GM12878 (cell line): Measurements from ENCODE around the gene PIK3C3. TPM values are rescaled to one million over a fixed set of nuclear protein-coding genes. Genes with fewer than 3 reads are reported as not detected.
A peak's percentile ranks its signal among the peaks of the same experiment; 100 is the strongest.

Source experiments
- ATAC-seq: fragments of 200-7000 bp; cut with Tn5 transposase; 3 replicates; pipeline ENCODE4 v1.9.1; 2020; ENCODE audit warnings: mild to moderate bottlenecking, moderate library complexity
- BruUV-seq: library from RNA; stranded (reverse); fragments of 400-500 nt; replicated peaks from 2 replicates; lab custom pipeline; 2021; lab: Mats Ljungman, UMichigan
- CTCF ChIA-PET: fragments of 300-600 bp; sonication (Branson Sonifier 250); formaldehyde crosslinking; extraction: SDS; loops from one replicate; lab custom pipeline; 2021; ENCODE audit warnings: inconsistent platforms; lab: Yijun Ruan, JAX
- POLR2A ChIA-PET: fragments of 350-600 bp; formaldehyde crosslinking; extraction: SDS; loops from one replicate; lab custom pipeline; 2021; ENCODE audit warnings: inconsistent platforms; lab: Charles Lee
- RAD21 ChIA-PET: fragments of 300-600 bp; sonication (Branson Sonifier 250); formaldehyde crosslinking; loops from one replicate; lab custom pipeline; 2023; ENCODE audit warnings: antibody characterized with exemption; ENCODE audit not compliant: unreplicated experiment; lab: Charles Lee
- SMC1A ChIA-PET: fragments of 300-600 bp; sonication (Branson Sonifier 250); formaldehyde crosslinking; loops from one replicate; lab custom pipeline; 2023; ENCODE audit not compliant: unreplicated experiment, uncharacterized antibody; lab: Charles Lee
- DNase-seq: peaks from one replicate; pipeline ENCODE4 v3.0.0-alpha.2; 2011; ENCODE audit warnings: low read depth, low spot score
- FAIRE-seq: peaks from 3 replicates; lab custom pipeline; 2011; peaks lifted over from hg19 to GRCh38; lab: Jason Lieb, UNC
- H2AFZ ChIP-seq: 2 replicates; pipeline ENCODE4 v1.6.0; 2011; ENCODE audit warnings: low read depth, low read length, control low read depth; ENCODE audit not compliant: control insufficient read depth
- H3K27ac ChIP-seq: 2 replicates; pipeline ENCODE4 v1.5.1; 2011; ENCODE audit warnings: control low read depth; ENCODE audit not compliant: control insufficient read depth, insufficient read depth
- H3K27me3 ChIP-seq, 2 experiments: replicated peaks in 1 of 2; 2 replicates each; pipeline versions ENCODE4 v1.6.0 to v1.6.1; 2011; ENCODE audit warnings: low read length in 1 of 2; ENCODE audit not compliant: control insufficient read depth in 2 of 2, insufficient read depth in 2 of 2
- H3K36me3 ChIP-seq, 2 experiments: 2 replicates each; pipeline ENCODE4 v1.5.1; 2011; ENCODE audit warnings: low read length in 1 of 2; ENCODE audit not compliant: control insufficient read depth in 2 of 2, insufficient read depth in 2 of 2
- H3K4me1 ChIP-seq: 2 replicates; pipeline ENCODE4 v1.6.1; 2011; ENCODE audit warnings: mild to moderate bottlenecking, low read length, moderate library complexity, mixed read lengths; ENCODE audit not compliant: control insufficient read depth, insufficient read depth
- H3K4me2 ChIP-seq: 2 replicates; pipeline ENCODE4 v1.6.0; 2011; ENCODE audit warnings: control low read depth; ENCODE audit not compliant: control insufficient read depth, insufficient read depth
- H3K4me3 ChIP-seq: fragments of 200-600 bp; sonication (generic); 2 replicates; pipeline ENCODE4 v1.5.1; 2016
- H3K79me2 ChIP-seq: 2 replicates; pipeline ENCODE4 v1.6.0; 2011; ENCODE audit warnings: low read length; ENCODE audit not compliant: control insufficient read depth, insufficient read depth
- H3K9ac ChIP-seq: 2 replicates; pipeline ENCODE4 v1.8.0; 2011; ENCODE audit warnings: low read length, control low read depth, mixed read lengths; ENCODE audit not compliant: control insufficient read depth, insufficient read depth
- H3K9me3 ChIP-seq: replicated peaks from 3 replicates; pipeline ENCODE4 v1.5.1; 2011; ENCODE audit warnings: mild to moderate bottlenecking, low read length; ENCODE audit not compliant: control insufficient read depth, insufficient read depth
- H4K20me1 ChIP-seq: 2 replicates; pipeline ENCODE4 v1.6.0; 2011; ENCODE audit not compliant: control insufficient read depth, insufficient read depth
- DPF2 ChIP-seq: fragments of 450-650 bp; IDR thresholded peaks from 2 replicates; pipeline ENCODE4 v1.6.1; 2017; ENCODE audit warnings: mild to moderate bottlenecking
- IKZF1 ChIP-seq: fragments of 450-650 bp; conservative IDR thresholded peaks from 2 replicates; pipeline ENCODE4 v1.6.1; 2017; ENCODE audit warnings: antibody characterized with exemption, mild to moderate bottlenecking
- IKZF2 ChIP-seq, 2 experiments: fragments of 450-650 bp; IDR thresholded peaks; 2 replicates each; pipeline ENCODE4 v1.6.1; 2017; ENCODE audit warnings: mild to moderate bottlenecking in 2 of 2, moderate library complexity in 2 of 2
- KAT2A ChIP-seq: conservative IDR thresholded peaks from 2 replicates; pipeline ENCODE4 v1.6.1; 2011; ENCODE audit warnings: low read depth, low read length; ENCODE audit not compliant: control insufficient read depth
- MTA2 ChIP-seq: fragments of 450-650 bp; IDR thresholded peaks from 2 replicates; pipeline ENCODE4 v1.6.1; 2016; ENCODE audit warnings: low read depth, mild to moderate bottlenecking, moderate library complexity
- PAX5 ChIP-seq: IDR thresholded peaks from 2 replicates; pipeline ENCODE4 v1.6.1; 2011; ENCODE audit warnings: low read depth, low read length, borderline replicate concordance
- RBBP5 ChIP-seq: fragments of 200-600 bp; sonication (generic); conservative IDR thresholded peaks from 2 replicates; pipeline ENCODE4 v1.6.1; 2016
- RELA ChIP-seq: fragments of 450-650 bp; IDR thresholded peaks from 2 replicates; pipeline ENCODE4 v1.8.0; 2014; ENCODE audit warnings: borderline replicate concordance; ENCODE audit not compliant: partially characterized antibody
- WGBS: methylation state at CpG from one replicate; pipeline ENCODE4 v1.1.6; 2016; ENCODE audit warnings: low lambda C conversion rate; ENCODE audit not compliant: insufficient replicate concordance, insufficient coverage; ENCODE audit errors: missing lambda C conversion rate; 5-methylcytosine and 5-hydroxymethylcytosine counted together
- in situ Hi-C: fragments of 300-500 bp; cut with MboI; formaldehyde crosslinking; loops from 9 replicates; pipeline ENCODE4 v1.14.3; 2018; ENCODE audit warnings: mixed read lengths
- intact Hi-C: fragments of 100-400 bp; cut with micrococcal nuclease; formaldehyde crosslinking; loops from one replicate; pipeline ENCODE4 v1.14.2; 2022; ENCODE audit not compliant: unreplicated experiment
- polyA plus RNA-seq, 11 experiments: library from polyadenylated mRNA; depleted of rRNA in 4 of 11; unstranded in 6 of 11; stranded (reverse) in 5 of 11; fragments of >200 nt; fragmentation: Nextera tagmentation in 4 of 11; fragmentation: Illumina TruSeq in 1 of 11; extraction: Ambion mirVana in 4 of 11; extraction: Trizol in 1 of 11; gene quantifications; 1 replicate in 1 of 11; 2 replicates in 10 of 11; pipeline versions ENCODE4 v1.2.1 to v1.2.3, GENCODE V29; 2011 to 2016; ENCODE audit warnings: inconsistent platforms in 2 of 11, missing spikeins in 2 of 11, low read depth in 1 of 11
- total RNA-seq, 4 experiments: library from RNA; depleted of rRNA in 3 of 4; stranded (reverse); fragments of >200 nt in 3 of 4; fragmentation: Illumina TruSeq in 1 of 4; extraction: Trizol in 1 of 4; gene quantifications; 2 replicates each; pipeline versions ENCODE4 v1.2.1 to v1.2.3, GENCODE V29; 2013 to 2021
- TF ChIP-seq, protein P1 (sequence below): fragments of 450-650 bp; IDR thresholded peaks from 2 replicates; pipeline ENCODE4 v1.6.1; 2017; ENCODE audit warnings: mild to moderate bottlenecking, moderate library complexity
- TF ChIP-seq, protein P2 (sequence below): IDR thresholded peaks from 2 replicates; pipeline ENCODE4 v1.6.1; 2011; ENCODE audit warnings: low read depth, low read length, improper control_type of control experiment, borderline replicate concordance

The PIK3C3 gene
- total and polyA plus RNA-seq, 10 of the 15 experiments (the other 5 are each of a cell fraction or from before 2014, with no cell fraction given) = 14.4 to 131 (median 32.4) TPM

DNA sequence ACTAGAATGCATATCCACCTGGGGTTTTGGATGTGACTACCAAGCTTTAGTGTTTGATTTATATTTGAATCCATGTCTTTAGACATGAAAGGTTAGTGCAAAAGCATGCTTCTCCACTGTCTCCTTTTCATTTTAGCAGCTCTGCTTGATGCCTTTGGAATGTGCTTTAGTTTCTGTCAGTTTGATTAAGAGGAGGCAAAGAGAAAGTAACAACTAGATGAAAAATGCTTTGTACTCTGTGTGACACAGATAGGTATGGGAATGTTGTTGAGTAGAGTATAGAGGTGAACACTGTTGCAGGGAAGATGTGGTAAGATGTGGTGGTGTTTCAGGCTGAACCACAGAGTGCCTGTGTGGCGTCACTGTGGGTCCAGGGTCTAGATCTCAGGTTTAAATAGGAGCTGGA is 19.8 kb downstream of the PIK3C3 start:
- no peak overlapping the region for H3K4me3 ChIP-seq
- intact Hi-C loops = no loop called here
- H3K27me3 ChIP-seq = no peaks in the 10 kb centered on the region
- DNase-seq (no peak), FAIRE-seq (no peak), ATAC-seq (peak; percentile 61)
- POLR2A ChIA-PET = interaction anchor here (1.3 kb wide), 1 partner anchor 21 kb away, joined by 4 read pairs; no protein-coding TSS in a partner anchor
- CTCF ChIA-PET = interaction anchor here (1.0 to 1.6 kb wide), 4 partner anchors 23 to 76 kb away, joined by 3 to 5 read pairs (median 4); no protein-coding TSS in a partner anchor
- no peak overlapping the region for H3K4me2 ChIP-seq
- H2AFZ ChIP-seq = no peak overlapping the region
- no peaks in the 10 kb centered on the region for H4K20me1 ChIP-seq
- SMC1A ChIA-PET = interaction anchor here (0.9 to 1.7 kb wide), 9 partner anchors 9 to 139 kb away, joined by 3 to 5 read pairs (median 3); no protein-coding TSS in a partner anchor
- in situ Hi-C loops = no loop called here
- 94% methylated on average over 1 of the region's 1 CpG for WGBS
- no TSS peak for BruUV-seq
- RAD21 ChIA-PET = interaction anchor here (1.0 to 1.5 kb wide), 4 partner anchors 10 to 28 kb away, joined by 3 to 5 read pairs (median 4); no protein-coding TSS in a partner anchor
- TF ChIP-seq IKZF1 = peak; percentile 24; the same call in 1 of the 2 replicates
- no peak for TF ChIP-seq DPF2
- no peak for TF ChIP-seq KAT2A
- peak; percentile 26; the same call in 1 of the 2 replicates for TF ChIP-seq MTA2
- TF ChIP-seq, protein P1, sequence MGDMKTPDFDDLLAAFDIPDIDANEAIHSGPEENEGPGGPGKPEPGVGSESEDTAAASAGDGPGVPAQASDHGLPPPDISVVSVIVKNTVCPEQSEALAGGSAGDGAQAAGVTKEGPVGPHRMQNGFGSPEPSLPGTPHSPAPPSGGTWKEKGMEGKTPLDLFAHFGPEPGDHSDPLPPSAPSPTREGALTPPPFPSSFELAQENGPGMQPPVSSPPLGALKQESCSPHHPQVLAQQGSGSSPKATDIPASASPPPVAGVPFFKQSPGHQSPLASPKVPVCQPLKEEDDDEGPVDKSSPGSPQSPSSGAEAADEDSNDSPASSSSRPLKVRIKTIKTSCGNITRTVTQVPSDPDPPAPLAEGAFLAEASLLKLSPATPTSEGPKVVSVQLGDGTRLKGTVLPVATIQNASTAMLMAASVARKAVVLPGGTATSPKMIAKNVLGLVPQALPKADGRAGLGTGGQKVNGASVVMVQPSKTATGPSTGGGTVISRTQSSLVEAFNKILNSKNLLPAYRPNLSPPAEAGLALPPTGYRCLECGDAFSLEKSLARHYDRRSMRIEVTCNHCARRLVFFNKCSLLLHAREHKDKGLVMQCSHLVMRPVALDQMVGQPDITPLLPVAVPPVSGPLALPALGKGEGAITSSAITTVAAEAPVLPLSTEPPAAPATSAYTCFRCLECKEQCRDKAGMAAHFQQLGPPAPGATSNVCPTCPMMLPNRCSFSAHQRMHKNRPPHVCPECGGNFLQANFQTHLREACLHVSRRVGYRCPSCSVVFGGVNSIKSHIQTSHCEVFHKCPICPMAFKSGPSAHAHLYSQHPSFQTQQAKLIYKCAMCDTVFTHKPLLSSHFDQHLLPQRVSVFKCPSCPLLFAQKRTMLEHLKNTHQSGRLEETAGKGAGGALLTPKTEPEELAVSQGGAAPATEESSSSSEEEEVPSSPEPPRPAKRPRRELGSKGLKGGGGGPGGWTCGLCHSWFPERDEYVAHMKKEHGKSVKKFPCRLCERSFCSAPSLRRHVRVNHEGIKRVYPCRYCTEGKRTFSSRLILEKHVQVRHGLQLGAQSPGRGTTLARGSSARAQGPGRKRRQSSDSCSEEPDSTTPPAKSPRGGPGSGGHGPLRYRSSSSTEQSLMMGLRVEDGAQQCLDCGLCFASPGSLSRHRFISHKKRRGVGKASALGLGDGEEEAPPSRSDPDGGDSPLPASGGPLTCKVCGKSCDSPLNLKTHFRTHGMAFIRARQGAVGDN = no peak
- TF ChIP-seq, protein P2, sequence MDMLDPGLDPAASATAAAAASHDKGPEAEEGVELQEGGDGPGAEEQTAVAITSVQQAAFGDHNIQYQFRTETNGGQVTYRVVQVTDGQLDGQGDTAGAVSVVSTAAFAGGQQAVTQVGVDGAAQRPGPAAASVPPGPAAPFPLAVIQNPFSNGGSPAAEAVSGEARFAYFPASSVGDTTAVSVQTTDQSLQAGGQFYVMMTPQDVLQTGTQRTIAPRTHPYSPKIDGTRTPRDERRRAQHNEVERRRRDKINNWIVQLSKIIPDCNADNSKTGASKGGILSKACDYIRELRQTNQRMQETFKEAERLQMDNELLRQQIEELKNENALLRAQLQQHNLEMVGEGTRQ = no peak
- TF ChIP-seq IKZF2 (IDR thresholded peaks at IDR 0.05) = peak in 1 of 2 experiments; percentile 38; a peak in 2 of 4 replicates
- no peak for TF ChIP-seq PAX5
- no peak for TF ChIP-seq RBBP5
- no peak for TF ChIP-seq RELA
- TF ChIP-seq, all 136 proteins: peak for 3
- Histone ChIP-seq H3K9ac (no peak overlapping the region), H3K79me2 (peaks cover 17% of the 10 kb centered on the region), H3K36me3 (peaks cover 0 to 8% of the 10 kb centered on the region in 2 experiments; a peak in 1 of 4 replicates), H3K9me3 (no peaks in the 10 kb centered on the region), H3K27ac (no peak overlapping the region), H3K4me1 (peaks cover 10% of the 10 kb centered on the region)
